WTC11 (cell line): Measurements from ENCODE around the gene SLC25A53. TPM values are rescaled to one million over a fixed set of nuclear protein-coding genes. Genes with fewer than 3 reads are reported as not detected.
A peak's percentile ranks its signal among the peaks of the same experiment; 100 is the strongest.

ENCODE experiments used
- ATAC-seq: fragments of 200-7000 bp; cut with Tn5 transposase; 2 replicates; pipeline ENCODE4 v1.10.0; 2021; ENCODE audit warnings: mild to moderate bottlenecking, moderate library complexity
- CTCF ChIA-PET: fragments of 300-600 bp; sonication (Branson Sonifier 250); formaldehyde crosslinking; loops from one replicate; lab custom pipeline; 2021; ENCODE audit warnings: antibody characterized with exemption; lab: Charles Lee
- POLR2A ChIA-PET: fragments of 350-600 bp; sonication (Branson Sonifier 250); formaldehyde crosslinking; loops from one replicate; lab custom pipeline; 2021; ENCODE audit warnings: antibody characterized with exemption; lab: Charles Lee
- DNase-seq: peaks from one replicate; pipeline ENCODE4 v3.0.0; 2021; ENCODE audit warnings: low spot score
- H3K27ac Mint-ChIP-seq: 2 replicates; pipeline ENCODE4 v1.8.0; 2021; ENCODE audit warnings: mixed read lengths
- H3K27me3 Mint-ChIP-seq: 2 replicates; pipeline ENCODE4 v1.8.0; 2021; ENCODE audit warnings: low read depth, mild to moderate bottlenecking, moderate library complexity, mixed read lengths
- H3K36me3 Mint-ChIP-seq: 2 replicates; pipeline ENCODE4 v1.8.0; 2021; ENCODE audit warnings: mixed read lengths
- H3K4me1 Mint-ChIP-seq: 2 replicates; pipeline ENCODE4 v1.8.0; 2022; ENCODE audit warnings: mixed read lengths
- H3K4me3 Mint-ChIP-seq: 2 replicates; pipeline ENCODE4 v1.8.0; 2021; ENCODE audit warnings: mild to moderate bottlenecking, moderate library complexity, mixed read lengths
- H3K9me3 Mint-ChIP-seq: 2 replicates; pipeline ENCODE4 v1.8.0; 2021; ENCODE audit warnings: mixed read lengths
- ATF2 ChIP-seq: sonication (generic); formaldehyde crosslinking; IDR thresholded peaks from 2 replicates; pipeline ENCODE4 v1.8.1; 2022; ENCODE audit warnings: low read depth, missing genetic modification reagents, borderline replicate concordance
- CREM ChIP-seq: sonication (generic); formaldehyde crosslinking; IDR thresholded peaks from 2 replicates; pipeline ENCODE4 v1.8.1; 2022; ENCODE audit warnings: mild to moderate bottlenecking, missing genetic modification reagents, moderate library complexity
- IRF1 ChIP-seq: sonication (generic); formaldehyde crosslinking; IDR thresholded peaks from 2 replicates; pipeline ENCODE4 v1.8.0; 2023; ENCODE audit warnings: missing genetic modification reagents
- JAZF1 ChIP-seq: fragments of 250-450 bp; sonication (Bioruptor Pico); IDR thresholded peaks from 2 replicates; pipeline ENCODE4 v1.9.0; 2021; ENCODE audit warnings: moderate library complexity, mild to moderate bottlenecking, inconsistent platforms
- JUN ChIP-seq: sonication (generic); formaldehyde crosslinking; IDR thresholded peaks from 2 replicates; pipeline ENCODE4 v1.8.0; 2023; ENCODE audit warnings: mild to moderate bottlenecking, missing genetic modification reagents
- KAT7 ChIP-seq: sonication (generic); formaldehyde crosslinking; IDR thresholded peaks from 2 replicates; pipeline ENCODE4 v1.8.1; 2023; ENCODE audit warnings: missing genetic modification reagents, mild to moderate bottlenecking, borderline replicate concordance
- MXD4 ChIP-seq: fragments of 250-450 bp; sonication (Bioruptor Pico); IDR thresholded peaks from 2 replicates; pipeline ENCODE4 v1.8.0; 2021; ENCODE audit warnings: mild to moderate bottlenecking, moderate library complexity, borderline replicate concordance
- PRRX2 ChIP-seq: fragments of 250-450 bp; sonication (Bioruptor Pico); IDR thresholded peaks from 2 replicates; pipeline ENCODE4 v1.8.0; 2021; ENCODE audit warnings: mild to moderate bottlenecking
- SOX15 ChIP-seq: fragments of 250-450 bp; sonication (Bioruptor Pico); IDR thresholded peaks from 2 replicates; pipeline ENCODE4 v1.9.0; 2021; ENCODE audit warnings: mild to moderate bottlenecking
- ZBTB43 ChIP-seq: sonication (generic); formaldehyde crosslinking; IDR thresholded peaks from 2 replicates; pipeline ENCODE4 v1.8.1; 2023; ENCODE audit warnings: mild to moderate bottlenecking, missing genetic modification reagents
- ZMAT4 ChIP-seq: fragments of 250-450 bp; sonication (Bioruptor Pico); IDR thresholded peaks from 2 replicates; pipeline ENCODE4 v1.9.0; 2021; ENCODE audit warnings: mild to moderate bottlenecking
- ZNF219 ChIP-seq: sonication (generic); formaldehyde crosslinking; IDR thresholded peaks from 2 replicates; pipeline ENCODE4 v1.8.0; 2023; ENCODE audit warnings: missing genetic modification reagents, mild to moderate bottlenecking, borderline replicate concordance
- ZNF416 ChIP-seq: fragments of 250-450 bp; sonication (Bioruptor Pico); IDR thresholded peaks from 2 replicates; pipeline ENCODE4 v1.9.0; 2021; ENCODE audit warnings: mild to moderate bottlenecking, inconsistent platforms
- total RNA-seq: library from RNA; stranded (reverse); gene quantifications from 3 replicates; pipeline ENCODE4 v1.2.3, GENCODE V29; 2021
- TF ChIP-seq, protein P1 (sequence below): sonication (generic); formaldehyde crosslinking; IDR thresholded peaks from 2 replicates; pipeline ENCODE4 v1.8.1; 2022; ENCODE audit warnings: low read depth, mild to moderate bottlenecking, moderate library complexity, missing genetic modification reagents, borderline replicate concordance
- TF ChIP-seq, protein P2 (sequence below): sonication (generic); formaldehyde crosslinking; IDR thresholded peaks from 2 replicates; pipeline ENCODE4 v1.8.1; 2023; ENCODE audit warnings: mild to moderate bottlenecking, missing genetic modification reagents, moderate library complexity
- TF ChIP-seq, protein P3 (sequence below): sonication (generic); formaldehyde crosslinking; IDR thresholded peaks from 2 replicates; pipeline ENCODE4 v1.8.0; 2023; ENCODE audit warnings: mild to moderate bottlenecking, missing genetic modification reagents
- TF ChIP-seq, protein P4 (sequence below): fragments of 200-600 bp; IDR thresholded peaks from 2 replicates; pipeline ENCODE4 v1.8.0; 2022; ENCODE audit warnings: antibody characterized with exemption

SLC25A53 gene
- total RNA-seq, 1 experiment from 2014 or later, result 1.8 TPM

- no peaks in the 10 kb centered on the region for H3K36me3 Mint-ChIP-seq
- ATAC-seq, result no peak
- no peak for DNase-seq
- H3K9me3 Mint-ChIP-seq, result no peaks in the 10 kb centered on the region
- TF ChIP-seq ZNF219, result no peak
- TF ChIP-seq, protein P1, sequence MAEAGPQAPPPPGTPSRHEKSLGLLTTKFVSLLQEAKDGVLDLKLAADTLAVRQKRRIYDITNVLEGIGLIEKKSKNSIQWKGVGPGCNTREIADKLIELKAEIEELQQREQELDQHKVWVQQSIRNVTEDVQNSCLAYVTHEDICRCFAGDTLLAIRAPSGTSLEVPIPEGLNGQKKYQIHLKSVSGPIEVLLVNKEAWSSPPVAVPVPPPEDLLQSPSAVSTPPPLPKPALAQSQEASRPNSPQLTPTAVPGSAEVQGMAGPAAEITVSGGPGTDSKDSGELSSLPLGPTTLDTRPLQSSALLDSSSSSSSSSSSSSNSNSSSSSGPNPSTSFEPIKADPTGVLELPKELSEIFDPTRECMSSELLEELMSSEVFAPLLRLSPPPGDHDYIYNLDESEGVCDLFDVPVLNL, result no peak
- no peak for TF ChIP-seq JUN (CRISPR knock-in tag)
- no peak for TF ChIP-seq CREM (CRISPR knock-in tag)
- H3K27ac Mint-ChIP-seq, result no peak overlapping the region
- H3K4me1 Mint-ChIP-seq, result peaks cover 18% of the 10 kb centered on the region
- peak overlapping the region; percentile 75 for H3K4me3 Mint-ChIP-seq
- H3K27me3 Mint-ChIP-seq, result no peaks in the 10 kb centered on the region
- CTCF ChIA-PET, result no interaction called here
- POLR2A ChIA-PET, result interaction anchor here (0.7 kb wide), 1 partner anchor 11 kb away, joined by 3 read pairs; the partner anchor contains the start of gene SLC25A53
Observed at GRCh38 chrX:104168127-104168526, 11.3 kb upstream of the SLC25A53 start.

DNA sequence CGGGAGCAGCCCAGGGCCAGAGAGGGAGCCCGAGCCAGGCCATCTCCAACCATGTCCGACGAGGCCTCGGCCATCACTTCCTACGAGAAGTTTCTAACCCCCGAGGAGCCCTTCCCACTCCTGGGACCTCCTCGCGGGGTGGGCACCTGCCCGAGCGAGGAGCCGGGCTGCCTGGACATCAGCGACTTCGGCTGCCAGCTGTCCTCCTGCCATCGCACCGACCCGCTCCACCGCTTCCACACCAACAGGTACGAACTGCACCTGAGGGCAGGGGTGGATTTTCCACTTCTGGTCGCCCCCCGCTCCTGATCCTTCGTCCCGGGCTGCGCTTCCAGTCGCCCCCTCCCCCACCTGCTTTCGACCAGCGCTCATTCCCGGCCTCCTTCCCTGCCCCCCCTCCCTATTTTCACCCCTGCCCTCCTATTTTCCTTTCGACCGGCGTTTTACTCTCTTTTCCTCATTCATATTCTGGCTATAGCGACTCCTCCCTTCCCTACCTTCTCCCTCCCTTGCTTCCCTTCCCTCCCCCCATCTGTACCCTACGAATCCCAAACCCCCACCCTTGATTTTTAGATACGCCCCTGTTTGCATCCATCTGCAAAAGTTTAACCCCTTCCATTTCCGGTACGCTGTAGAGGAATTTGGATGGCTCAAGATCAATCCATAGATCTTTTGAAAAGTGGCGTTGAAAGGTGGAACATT lies 10.1 kb upstream of the SLC25A53 start:
- ChIA-PET POLR2A (interaction anchor here (0.7 to 1.8 kb wide), 2 partner anchors 10 kb away, joined by 3 to 12 read pairs; partner anchors contain the start of gene SLC25A53), CTCF (interaction anchor here (1.0 to 1.9 kb wide), 3 partner anchors 10 to 103 kb away, joined by 3 to 22 read pairs (median 8); partner anchors contain the start of gene SLC25A53)
- no peaks in the 10 kb centered on the region for H3K27me3 Mint-ChIP-seq
- peaks cover 18% of the 10 kb centered on the region for H3K4me1 Mint-ChIP-seq
- peak overlapping the region; percentile 75 for H3K4me3 Mint-ChIP-seq
- no peaks in the 10 kb centered on the region for H3K36me3 Mint-ChIP-seq
- ATAC-seq (no peak; the same call in 1 of the 2 replicates), DNase-seq (peak; percentile 9)
- no peak overlapping the region for H3K27ac Mint-ChIP-seq
- TF ChIP-seq KAT7 (CRISPR knock-in tag) (0 out of 2 replicates have a peak, but pooled peaks have one; percentile 10), IRF1 (CRISPR knock-in tag) (no peak), ZNF416 (CRISPR knock-in tag) (no peak)
- no peaks in the 10 kb centered on the region for H3K9me3 Mint-ChIP-seq

GRCh38 chrX:104165894-104166734 lies 9.3 kb upstream of the SLC25A53 start, which contains the start of gene FAM199X:
Gene FAM199X, plus strand, starts transcription at chrX:104166453. Its CDS starts 333 bp downstream, at chrX:104166786.
- no peaks in the 10 kb centered on the region for H3K36me3 Mint-ChIP-seq
- TF ChIP-seq, protein P2, sequence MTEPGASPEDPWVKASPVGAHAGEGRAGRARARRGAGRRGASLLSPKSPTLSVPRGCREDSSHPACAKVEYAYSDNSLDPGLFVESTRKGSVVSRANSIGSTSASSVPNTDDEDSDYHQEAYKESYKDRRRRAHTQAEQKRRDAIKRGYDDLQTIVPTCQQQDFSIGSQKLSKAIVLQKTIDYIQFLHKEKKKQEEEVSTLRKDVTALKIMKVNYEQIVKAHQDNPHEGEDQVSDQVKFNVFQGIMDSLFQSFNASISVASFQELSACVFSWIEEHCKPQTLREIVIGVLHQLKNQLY (CRISPR knock-in tag), result no peak
- TF ChIP-seq PRRX2 (CRISPR knock-in tag), result no peak
- TF ChIP-seq ZMAT4 (CRISPR knock-in tag), result no peak
- no peak for TF ChIP-seq SOX15 (CRISPR knock-in tag)
- TF ChIP-seq ZNF416 (CRISPR knock-in tag), result no peak
- TF ChIP-seq ATF2, result no peak
- 0 out of 2 replicates have a peak, but pooled peaks have one; percentile 27 for TF ChIP-seq KAT7 (CRISPR knock-in tag)
- no peak for TF ChIP-seq JAZF1 (CRISPR knock-in tag)
- TF ChIP-seq, protein P3, sequence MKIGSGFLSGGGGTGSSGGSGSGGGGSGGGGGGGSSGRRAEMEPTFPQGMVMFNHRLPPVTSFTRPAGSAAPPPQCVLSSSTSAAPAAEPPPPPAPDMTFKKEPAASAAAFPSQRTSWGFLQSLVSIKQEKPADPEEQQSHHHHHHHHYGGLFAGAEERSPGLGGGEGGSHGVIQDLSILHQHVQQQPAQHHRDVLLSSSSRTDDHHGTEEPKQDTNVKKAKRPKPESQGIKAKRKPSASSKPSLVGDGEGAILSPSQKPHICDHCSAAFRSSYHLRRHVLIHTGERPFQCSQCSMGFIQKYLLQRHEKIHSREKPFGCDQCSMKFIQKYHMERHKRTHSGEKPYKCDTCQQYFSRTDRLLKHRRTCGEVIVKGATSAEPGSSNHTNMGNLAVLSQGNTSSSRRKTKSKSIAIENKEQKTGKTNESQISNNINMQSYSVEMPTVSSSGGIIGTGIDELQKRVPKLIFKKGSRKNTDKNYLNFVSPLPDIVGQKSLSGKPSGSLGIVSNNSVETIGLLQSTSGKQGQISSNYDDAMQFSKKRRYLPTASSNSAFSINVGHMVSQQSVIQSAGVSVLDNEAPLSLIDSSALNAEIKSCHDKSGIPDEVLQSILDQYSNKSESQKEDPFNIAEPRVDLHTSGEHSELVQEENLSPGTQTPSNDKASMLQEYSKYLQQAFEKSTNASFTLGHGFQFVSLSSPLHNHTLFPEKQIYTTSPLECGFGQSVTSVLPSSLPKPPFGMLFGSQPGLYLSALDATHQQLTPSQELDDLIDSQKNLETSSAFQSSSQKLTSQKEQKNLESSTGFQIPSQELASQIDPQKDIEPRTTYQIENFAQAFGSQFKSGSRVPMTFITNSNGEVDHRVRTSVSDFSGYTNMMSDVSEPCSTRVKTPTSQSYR (CRISPR knock-in tag), result no peak
- TF ChIP-seq ZBTB43 (CRISPR knock-in tag), result no peak
- no peak for TF ChIP-seq MXD4 (CRISPR knock-in tag)
- TF ChIP-seq, protein P4, sequence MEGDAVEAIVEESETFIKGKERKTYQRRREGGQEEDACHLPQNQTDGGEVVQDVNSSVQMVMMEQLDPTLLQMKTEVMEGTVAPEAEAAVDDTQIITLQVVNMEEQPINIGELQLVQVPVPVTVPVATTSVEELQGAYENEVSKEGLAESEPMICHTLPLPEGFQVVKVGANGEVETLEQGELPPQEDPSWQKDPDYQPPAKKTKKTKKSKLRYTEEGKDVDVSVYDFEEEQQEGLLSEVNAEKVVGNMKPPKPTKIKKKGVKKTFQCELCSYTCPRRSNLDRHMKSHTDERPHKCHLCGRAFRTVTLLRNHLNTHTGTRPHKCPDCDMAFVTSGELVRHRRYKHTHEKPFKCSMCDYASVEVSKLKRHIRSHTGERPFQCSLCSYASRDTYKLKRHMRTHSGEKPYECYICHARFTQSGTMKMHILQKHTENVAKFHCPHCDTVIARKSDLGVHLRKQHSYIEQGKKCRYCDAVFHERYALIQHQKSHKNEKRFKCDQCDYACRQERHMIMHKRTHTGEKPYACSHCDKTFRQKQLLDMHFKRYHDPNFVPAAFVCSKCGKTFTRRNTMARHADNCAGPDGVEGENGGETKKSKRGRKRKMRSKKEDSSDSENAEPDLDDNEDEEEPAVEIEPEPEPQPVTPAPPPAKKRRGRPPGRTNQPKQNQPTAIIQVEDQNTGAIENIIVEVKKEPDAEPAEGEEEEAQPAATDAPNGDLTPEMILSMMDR, result peak; percentile 32; the same call in 1 of the 2 replicates

More at GRCh38 chrX:104165894-104166734, 9.3 kb upstream of the SLC25A53 start, which contains the start of gene FAM199X:
- DNase-seq (peak; percentile 90), ATAC-seq (peak; percentile 94)
- no peaks in the 10 kb centered on the region for H3K27me3 Mint-ChIP-seq
- peak within 1 kb of the TSS; percentile 79 for H3K4me3 Mint-ChIP-seq
- no peaks in the 10 kb centered on the region for H3K9me3 Mint-ChIP-seq
- peaks cover 18% of the 10 kb centered on the region for H3K4me1 Mint-ChIP-seq
- peak within 1 kb of the TSS; percentile 91 for H3K27ac Mint-ChIP-seq
- CTCF ChIA-PET, result interaction anchor here (0.5 to 1.9 kb wide), 4 partner anchors 9 to 104 kb away, joined by 3 to 22 read pairs (median 6); partner anchors contain the start of gene SLC25A53
- POLR2A ChIA-PET, result interaction anchor here (1.8 kb wide), 1 partner anchor 9 kb away, joined by 12 read pairs; the partner anchor contains the start of gene SLC25A53
